C4-2B (cell line): Measurements from ENCODE around the gene SMIM35.

Experiments
- CTCF ChIP-seq: fragments of 450-650 bp; conservative IDR thresholded peaks from 2 replicates; pipeline ENCODE4 v1.5.1; 2017; ENCODE audit warnings: mild to moderate bottlenecking
- ZFX ChIP-seq: fragments of 450-650 bp; IDR thresholded peaks from 2 replicates; pipeline ENCODE4 v1.6.1; 2017

DNA sequence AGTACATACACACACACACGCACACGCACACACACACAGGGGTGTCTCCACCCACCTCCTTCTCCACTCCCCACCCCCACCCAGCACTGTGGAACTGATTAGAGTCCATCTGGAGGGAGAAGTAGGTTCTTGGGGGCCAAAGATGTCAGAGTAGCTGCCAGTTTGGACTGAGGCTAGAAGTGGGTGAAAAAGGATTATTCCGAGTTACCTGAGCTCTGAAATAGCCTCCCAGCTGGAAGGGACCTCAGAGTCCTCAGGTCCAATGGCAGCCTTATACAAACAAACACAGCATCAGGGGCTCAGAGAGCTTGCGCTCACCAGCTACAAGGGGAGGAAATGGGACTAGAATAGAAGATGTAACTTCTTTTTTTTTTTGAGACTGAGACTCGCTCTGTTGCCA lies 79.7 kb downstream of the SMIM35 start:
- TF ChIP-seq CTCF: no peak
- TF ChIP-seq ZFX: no peak
